Pons (tissue), 1 donor: ENCODE measurements around the gene MPHOSPH10.
"Not testable (repeated sequence)": the region's sequence is repeated elsewhere in the genome, so short reads cannot be mapped to it uniquely, and the experiment has no call there.

Experiments
- DNase-seq: peaks from one replicate; pipeline ENCODE4 v3.0.0-alpha.2; 2016; ENCODE audit warnings: low spot score

MPHOSPH10 gene

GRCh38 chr2:71122387-71123298 is 7.8 kb upstream of the MPHOSPH10 start:
- no peak for DNase-seq

GRCh38 chr2:71125506-71126294 is 4.7 kb upstream of the MPHOSPH10 start:
- DNase-seq: no peak

- no peak for DNase-seq
Observed at GRCh38 chr2:71126957-71127356, 3.5 kb upstream of the MPHOSPH10 start.

- peak; percentile 19 for DNase-seq
Observed at GRCh38 chr2:71129114-71129901, 1.1 kb upstream of the MPHOSPH10 start.

- DNase-seq: no peak
Observed at GRCh38 chr2:71129902-71130151, 607 bp upstream of the MPHOSPH10 start.

- peak; percentile 13 for DNase-seq
Observed at GRCh38 chr2:71130905-71131244, 441 bp downstream of the MPHOSPH10 start.

GRCh38 chr2:71131387-71132166 is 1.1 kb downstream of the MPHOSPH10 start:
- not testable (repeated sequence) for DNase-seq

GRCh38 chr2:71133603-71134002 is 3.2 kb downstream of the MPHOSPH10 start:
- DNase-seq: no peak

GRCh38 chr2:71136174-71136573 is 5.7 kb downstream of the MPHOSPH10 start:
- DNase-seq: no peak

- DNase-seq: no peak
Observed at GRCh38 chr2:71143782-71144181, 13.3 kb downstream of the MPHOSPH10 start.

GRCh38 chr2:71148506-71149063 is 18.2 kb downstream of the MPHOSPH10 start:
- DNase-seq: no peak

- no peak for DNase-seq
Observed at GRCh38 chr2:71150082-71150816, 19.8 kb downstream of the MPHOSPH10 start.

- DNase-seq: no peak
Observed at GRCh38 chr2:71151620-71152019, 21.2 kb downstream of the MPHOSPH10 start.

GRCh38 chr2:71153585-71154224 is 23.3 kb downstream of the MPHOSPH10 start:
- DNase-seq: no peak

GRCh38 chr2:71154279-71154678 is 23.8 kb downstream of the MPHOSPH10 start:
- peak; percentile 45 for DNase-seq

- DNase-seq: no peak
Observed at GRCh38 chr2:71154798-71155197, 24.4 kb downstream of the MPHOSPH10 start.

- no peak for DNase-seq
Observed at GRCh38 chr2:71155846-71156245, 25.4 kb downstream of the MPHOSPH10 start.

GRCh38 chr2:71156573-71156972 is 26.1 kb downstream of the MPHOSPH10 start:
- DNase-seq: no peak

- DNase-seq: peak; percentile 40
Observed at GRCh38 chr2:71157124-71157793, 26.8 kb downstream of the MPHOSPH10 start.

- DNase-seq: no peak
Observed at GRCh38 chr2:71166812-71167211, 36.4 kb downstream of the MPHOSPH10 start.
